ENCODE data around the gene RNF149. TPM values are rescaled to one million over a fixed set of nuclear protein-coding genes. Genes with fewer than 3 reads are reported as not detected.

RNF149 gene
- total RNA-seq, 2 experiments from 2014 or later: 48.7 to 53.2 TPM

GRCh38 chr2:101310834-101311695, 2.6 kb upstream of the RNF149 start:
- intact Hi-C loops (cut with micrococcal nuclease): no loop called here
- peaks cover 47% of the 10 kb centered on the region for H3K4me1 Mint-ChIP-seq (ENCODE audit: low read depth)

GRCh38 chr2:101310090-101310833, 1.8 kb upstream of the RNF149 start:
- no peak for ATAC-seq
- ChIA-PET POLR2A (interaction anchor here (1.1 to 2.2 kb wide), 4 partner anchors 17 to 308 kb away, joined by 3 to 14 read pairs (median 8); no protein-coding TSS in a partner anchor), CTCF (interaction anchor here (1.0 to 2.8 kb wide), 4 partner anchors 20 to 164 kb away, joined by 3 to 13 read pairs (median 4); partner anchors contain the start of gene RFX8)
- H3K4me1 Mint-ChIP-seq (ENCODE audit: low read depth): peaks cover 47% of the 10 kb centered on the region
- no peak overlapping the region for H3K4me3 Mint-ChIP-seq
- H3K36me3 Mint-ChIP-seq (ENCODE audit: low read depth): peaks cover 18% of the 10 kb centered on the region
- intact Hi-C loops (cut with micrococcal nuclease): no loop called here
- H3K9me3 Mint-ChIP-seq: no peaks in the 10 kb centered on the region
- H3K27me3 Mint-ChIP-seq: no peaks in the 10 kb centered on the region
- TF ChIP-seq CTCF (IDR thresholded peaks at IDR 0.05): no peak
- no peak overlapping the region for H3K27ac Mint-ChIP-seq
- no peak for DNase-seq

More at GRCh38 chr2:101310834-101311695, 2.6 kb upstream of the RNF149 start:
- ChIA-PET POLR2A (interaction anchor here (0.9 to 1.9 kb wide), 3 partner anchors 17 to 308 kb away, joined by 3 to 6 read pairs (median 3); no protein-coding TSS in a partner anchor), CTCF (interaction anchor here (1.0 to 2.8 kb wide), 5 partner anchors 19 to 164 kb away, joined by 3 to 13 read pairs (median 3); partner anchors contain the start of gene RFX8)
- Mint-ChIP-seq H3K27me3 (no peaks in the 10 kb centered on the region), H3K4me3 (peak overlapping the region; percentile 31), H3K36me3 (ENCODE audit: low read depth) (peaks cover 11% of the 10 kb centered on the region), H3K9me3 (no peaks in the 10 kb centered on the region), H3K27ac (peak overlapping the region; percentile 80)
- no peak for TF ChIP-seq CTCF (IDR thresholded peaks at IDR 0.05)
- peak; percentile 35 for DNase-seq
- no peak for ATAC-seq

- intact Hi-C loops (cut with micrococcal nuclease): loop anchor here (5.0 kb wide), 1 partner anchor 56 kb away; the partner anchor contains the start of gene CNOT11
- TF ChIP-seq CTCF (IDR thresholded peaks at IDR 0.05): no peak
- Mint-ChIP-seq H3K36me3 (ENCODE audit: low read depth) (peaks cover 26% of the 10 kb centered on the region), H3K4me1 (ENCODE audit: low read depth) (peaks cover 61% of the 10 kb centered on the region), H3K27me3 (no peaks in the 10 kb centered on the region), H3K4me3 (peak overlapping the region; percentile 95), H3K27ac (peak overlapping the region; percentile 98), H3K9me3 (no peaks in the 10 kb centered on the region)
- CTCF ChIA-PET: interaction anchor here (0.8 to 1.7 kb wide), 4 partner anchors 9 to 56 kb away, joined by 3 to 5 read pairs (median 3); no protein-coding TSS in a partner anchor
- POLR2A ChIA-PET: interaction anchor here (0.8 to 2.2 kb wide), 9 partner anchors 8 to 305 kb away, joined by 4 to 14 read pairs (median 8); no protein-coding TSS in a partner anchor
- DNase-seq (peak; percentile 45), ATAC-seq (peak; percentile 6)
These were observed 510 bp downstream of the RNF149 start for GRCh38 chr2:101307950-101308431.

- no peak for TF ChIP-seq CTCF (IDR thresholded peaks at IDR 0.05)
- H3K9me3 Mint-ChIP-seq: no peaks in the 10 kb centered on the region
- peak; percentile 34 for DNase-seq
- peak overlapping the region; percentile 95 for H3K4me3 Mint-ChIP-seq
- no peaks in the 10 kb centered on the region for H3K27me3 Mint-ChIP-seq
- intact Hi-C loops (cut with micrococcal nuclease): loop anchor here (5.0 kb wide), 1 partner anchor 55 kb away; the partner anchor contains the start of gene CNOT11
- peaks cover 65% of the 10 kb centered on the region for H3K4me1 Mint-ChIP-seq (ENCODE audit: low read depth)
- ChIA-PET POLR2A (interaction anchor here (0.7 to 3.0 kb wide), 7 partner anchors 8 to 304 kb away, joined by 3 to 15 read pairs (median 8); partner anchors contain the start of genes CNOT11 and CREG2), CTCF (interaction anchor here (0.9 kb wide), 1 partner anchor 80 kb away, joined by 3 read pairs; the partner anchor contains the start of gene CREG2)
- peaks cover 29% of the 10 kb centered on the region for H3K36me3 Mint-ChIP-seq (ENCODE audit: low read depth)
- peak; percentile 12 for ATAC-seq
- peak overlapping the region; percentile 98 for H3K27ac Mint-ChIP-seq
These were observed 998 bp downstream of the RNF149 start for GRCh38 chr2:101307503-101307902.
